ENCODE results near the gene MGAT4B. TPM values are rescaled to one million over a fixed set of nuclear protein-coding genes. Genes with fewer than 3 reads are reported as not detected.

The MGAT4B gene
- total and polyA plus RNA-seq, 12 donors = 80.5 to 242 (median 197) TPM

DNA sequence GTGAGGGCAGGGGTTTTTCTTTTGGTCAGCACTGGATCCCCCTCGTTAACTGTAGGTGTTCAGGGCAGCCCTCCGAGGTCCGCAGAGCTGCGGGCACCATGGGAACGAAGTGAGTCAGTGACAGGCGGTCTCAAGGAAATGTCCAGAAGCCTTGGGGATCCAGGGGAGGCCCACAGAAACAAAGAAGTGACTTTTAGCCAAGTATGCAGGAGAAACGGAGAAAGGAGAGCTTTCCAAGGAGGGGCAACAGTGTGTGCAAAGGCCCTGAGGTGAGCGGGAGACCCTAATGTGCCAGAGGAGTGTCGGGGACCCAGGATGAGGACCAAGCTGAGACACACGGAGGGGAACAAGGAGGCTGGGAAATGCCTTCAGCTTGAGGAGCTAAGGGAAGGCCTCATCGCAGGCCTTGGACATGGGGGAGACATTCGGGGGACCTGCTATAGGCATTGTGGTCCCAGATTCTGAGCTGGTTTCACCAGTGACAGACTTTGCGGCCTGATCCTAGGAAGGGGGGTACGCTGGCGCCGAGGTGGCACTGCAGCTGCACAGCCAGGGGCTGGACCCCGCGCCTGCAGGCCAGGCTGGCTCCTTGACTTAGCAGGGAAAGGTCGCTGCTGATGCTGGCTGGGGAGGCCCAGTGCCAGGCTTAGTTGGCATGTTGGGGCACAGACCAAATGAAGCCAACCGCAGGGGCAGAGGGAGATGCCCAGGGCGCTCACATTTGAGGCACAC lies 9.6 kb downstream of the MGAT4B start:
- no peak for TF ChIP-seq POLR2A (IDR thresholded peaks at IDR 0.05)
- TF ChIP-seq, protein P1, sequence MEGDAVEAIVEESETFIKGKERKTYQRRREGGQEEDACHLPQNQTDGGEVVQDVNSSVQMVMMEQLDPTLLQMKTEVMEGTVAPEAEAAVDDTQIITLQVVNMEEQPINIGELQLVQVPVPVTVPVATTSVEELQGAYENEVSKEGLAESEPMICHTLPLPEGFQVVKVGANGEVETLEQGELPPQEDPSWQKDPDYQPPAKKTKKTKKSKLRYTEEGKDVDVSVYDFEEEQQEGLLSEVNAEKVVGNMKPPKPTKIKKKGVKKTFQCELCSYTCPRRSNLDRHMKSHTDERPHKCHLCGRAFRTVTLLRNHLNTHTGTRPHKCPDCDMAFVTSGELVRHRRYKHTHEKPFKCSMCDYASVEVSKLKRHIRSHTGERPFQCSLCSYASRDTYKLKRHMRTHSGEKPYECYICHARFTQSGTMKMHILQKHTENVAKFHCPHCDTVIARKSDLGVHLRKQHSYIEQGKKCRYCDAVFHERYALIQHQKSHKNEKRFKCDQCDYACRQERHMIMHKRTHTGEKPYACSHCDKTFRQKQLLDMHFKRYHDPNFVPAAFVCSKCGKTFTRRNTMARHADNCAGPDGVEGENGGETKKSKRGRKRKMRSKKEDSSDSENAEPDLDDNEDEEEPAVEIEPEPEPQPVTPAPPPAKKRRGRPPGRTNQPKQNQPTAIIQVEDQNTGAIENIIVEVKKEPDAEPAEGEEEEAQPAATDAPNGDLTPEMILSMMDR (IDR thresholded peaks at IDR 0.05) = no peak
- Histone ChIP-seq H3K27me3 (no peaks in the 10 kb centered on the region), H3K27ac (peak overlapping the region in 4 of 5 donors; percentile 72 to 88 (median 86)), H3K4me3 (peak overlapping the region in 2 of 4 donors; percentile 29 to 64), H3K4me1 (replicated peaks in 1 of 2) (peaks cover 12 to 40% of the 10 kb centered on the region in 2 donors), H3K36me3 (replicated peaks in 1 of 2) (peaks cover 0 to 43% of the 10 kb centered on the region in 2 donors), H3K9me3 (replicated peaks in 1 of 3) (no peaks in the 10 kb centered on the region)
- 65 to 79% (median 74%) methylated on average over 14 to 21 of the region's 21 CpGs for WGBS, 4 donors
- DNase-seq = peak in 3 of 7 donors; percentile 20 to 34 (median 24)
- intact Hi-C loops (cut with DNase I) = loop anchor here in 1 of 2 donors (5.0 kb wide), 1 partner anchor 35 kb away; no protein-coding TSS in a partner anchor

DNA sequence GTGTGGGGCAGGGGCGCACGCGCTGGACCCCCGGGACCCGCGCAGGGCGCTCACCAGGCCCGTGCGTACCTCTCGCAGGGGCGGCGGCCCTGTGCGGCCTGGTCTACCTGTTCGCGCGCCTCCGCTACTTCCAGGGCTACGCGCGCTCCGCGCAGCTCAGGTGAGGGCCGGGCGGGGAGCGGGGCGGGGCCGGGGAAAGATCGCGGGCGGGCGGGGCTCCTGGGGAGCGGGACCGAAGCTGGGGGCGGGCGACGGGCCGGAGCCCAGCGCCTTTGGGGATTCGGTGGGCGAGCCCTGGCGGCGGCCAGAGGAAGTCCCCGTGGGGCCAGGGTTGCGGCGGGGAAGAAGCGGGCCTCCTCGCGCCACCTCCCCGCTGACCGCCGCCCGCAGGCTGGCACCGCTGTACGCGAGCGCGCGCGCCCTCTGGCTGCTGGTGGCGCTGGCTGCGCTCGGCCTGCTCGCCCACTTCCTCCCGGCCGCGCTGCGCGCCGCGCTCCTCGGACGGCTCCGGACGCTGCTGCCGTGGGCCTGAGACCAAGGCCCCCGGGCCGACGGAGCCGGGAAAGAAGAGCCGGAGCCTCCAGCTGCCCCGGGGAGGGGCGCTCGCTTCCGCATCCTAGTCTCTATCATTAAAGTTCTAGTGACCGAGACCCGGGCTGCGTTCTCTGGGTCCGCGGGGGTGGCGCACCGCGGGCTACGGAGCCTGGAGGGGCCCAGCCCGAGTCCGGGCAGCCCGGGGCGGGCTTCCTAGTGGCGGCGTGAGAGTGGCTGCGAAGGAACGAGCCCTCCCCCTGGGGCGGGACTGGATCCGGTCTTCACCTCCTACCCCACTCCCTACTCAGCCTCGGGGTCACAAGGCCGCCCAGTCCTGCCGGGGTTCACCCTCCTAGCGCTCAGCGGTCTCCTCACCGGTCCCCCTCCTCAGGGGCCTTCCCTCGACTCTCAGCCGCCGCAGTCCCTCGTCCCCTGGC lies 10.5 kb downstream of the MGAT4B start:
- H3K4me3 ChIP-seq = peak overlapping the region in 2 of 4 donors; percentile 59 to 64
- H3K9me3 ChIP-seq (replicated peaks in 1 of 3) = no peaks in the 10 kb centered on the region
- DNase-seq = peak; percentile 78 to 87 (median 84)
- peak overlapping the region; percentile 63 to 88 (median 85) for H3K27ac ChIP-seq
- intact Hi-C loops (cut with DNase I) = loop anchor here in 1 of 2 donors (5.0 kb wide), 1 partner anchor 34 kb away; no protein-coding TSS in a partner anchor
- TF ChIP-seq, protein P1 (IDR thresholded peaks at IDR 0.05) = peak; percentile 19 to 96 (median 64)
- peak; percentile 48 to 53 for TF ChIP-seq POLR2A (IDR thresholded peaks at IDR 0.05)
- H3K36me3 ChIP-seq (replicated peaks in 1 of 2) = peaks cover 0 to 40% of the 10 kb centered on the region in 2 donors
- no peaks in the 10 kb centered on the region for H3K27me3 ChIP-seq
- peaks cover 10 to 42% of the 10 kb centered on the region in 2 donors for H3K4me1 ChIP-seq (replicated peaks in 1 of 2)
- WGBS, 4 donors = 2 to 8% (median 3%) methylated on average over 10 to 113 of the region's 113 CpGs

DNA sequence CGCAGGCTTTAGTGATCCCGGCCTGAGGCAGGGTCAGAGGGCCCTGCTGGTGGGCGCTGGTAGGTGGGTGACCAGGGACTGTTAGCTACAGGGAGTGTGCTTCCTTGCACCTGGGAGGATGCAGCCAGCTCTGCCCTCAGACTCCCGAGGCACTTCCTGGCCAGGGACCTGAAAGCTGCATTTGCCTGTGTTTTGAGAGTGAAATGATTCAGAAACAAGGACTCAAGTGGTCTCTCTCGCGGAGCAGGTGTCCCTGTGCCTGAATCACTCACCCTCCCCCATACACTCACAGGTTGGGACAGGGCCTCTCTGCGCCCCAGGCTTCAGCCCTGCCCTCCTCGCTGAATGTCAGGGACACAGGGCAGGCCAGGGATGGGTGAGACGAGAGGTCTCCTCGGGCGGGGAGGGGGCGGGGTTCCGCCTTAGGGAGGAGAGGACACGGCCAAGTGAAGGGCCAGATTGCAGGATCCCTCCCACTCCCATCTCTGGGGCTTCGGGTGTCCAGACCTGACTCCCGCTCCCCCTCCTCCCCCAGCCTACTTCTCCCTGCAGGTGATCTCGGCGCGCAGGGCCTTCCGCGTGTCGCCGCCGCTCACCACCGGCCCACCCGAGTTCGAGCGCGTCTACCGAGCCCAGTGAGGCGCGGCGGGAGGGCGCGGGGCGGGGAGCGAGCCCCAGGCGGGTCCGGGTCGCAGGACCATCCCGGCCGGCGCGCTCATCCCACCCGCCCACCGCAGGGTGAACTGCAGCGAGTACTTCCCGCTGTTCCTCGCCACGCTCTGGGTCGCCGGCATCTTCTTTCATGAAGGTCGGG lies 11.4 kb downstream of the MGAT4B start:
- intact Hi-C loops (cut with DNase I) = loop anchor here in 1 of 2 donors (5.0 kb wide), 1 partner anchor 33 kb away; no protein-coding TSS in a partner anchor
- DNase-seq = peak in 6 of 7 donors; percentile 59 to 87 (median 66)
- Histone ChIP-seq H3K9me3 (replicated peaks in 1 of 3) (no peaks in the 10 kb centered on the region), H3K4me3 (peak overlapping the region in 2 of 4 donors; percentile 59 to 64), H3K27me3 (no peaks in the 10 kb centered on the region), H3K36me3 (replicated peaks in 1 of 2) (peaks cover 0 to 32% of the 10 kb centered on the region in 2 donors), H3K27ac (peak overlapping the region; percentile 26 to 88 (median 85)), H3K4me1 (replicated peaks in 1 of 2) (peaks cover 10 to 42% of the 10 kb centered on the region in 2 donors)
- 0 to 7% (median 4%) methylated on average over 8 to 53 of the region's 53 CpGs; no CpG with 5 or more reads in 1 of the 4 donors for WGBS, 4 donors
- TF ChIP-seq, protein P1 (IDR thresholded peaks at IDR 0.05) = peak in 1 of 6 experiments; percentile 11
- no peak for TF ChIP-seq POLR2A (IDR thresholded peaks at IDR 0.05)
